Subcutaneous adipose tissue (tissue), 4 donors: ENCODE results near the gene BTG4. TPM values are rescaled to one million over a fixed set of nuclear protein-coding genes. Genes with fewer than 3 reads are reported as not detected.

Experiments used
- CTCF ChIP-seq: fragments of 450-650 bp; IDR thresholded peaks from one replicate; pipeline ENCODE4 v1.5.1; 2016; ENCODE audit warnings: low read depth, mild to moderate bottlenecking, control low read depth, antibody characterized with exemption, moderate library complexity
- total RNA-seq, 4 donors: library from RNA; depleted of rRNA; stranded (reverse); fragments of >200 nt; gene quantifications; one replicate each; pipeline ENCODE4 v1.1.0, GENCODE V29; 2016

BTG4 gene
- total RNA-seq, 4 donors from 2014 or later, result not detected

DNA sequence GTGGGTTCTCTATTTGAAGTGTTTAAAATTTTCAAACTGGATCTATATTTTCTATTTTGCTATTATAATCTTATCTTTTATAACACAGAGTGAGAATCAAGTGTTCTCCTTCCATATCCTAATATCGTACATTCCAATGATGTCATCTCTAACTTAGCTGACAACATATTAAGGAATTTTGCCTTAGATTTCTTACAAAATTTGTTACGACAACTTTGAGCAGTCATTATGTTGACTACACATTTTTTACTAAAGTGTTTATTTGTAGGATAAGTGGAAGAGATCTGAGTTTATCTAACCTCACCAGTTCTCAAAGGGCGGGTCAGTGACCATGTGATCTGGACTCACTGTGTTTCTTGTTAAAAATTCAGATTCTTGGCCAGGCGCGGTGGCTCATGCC lies 12.7 kb downstream of the BTG4 start:
- no peak for TF ChIP-seq CTCF

DNA sequence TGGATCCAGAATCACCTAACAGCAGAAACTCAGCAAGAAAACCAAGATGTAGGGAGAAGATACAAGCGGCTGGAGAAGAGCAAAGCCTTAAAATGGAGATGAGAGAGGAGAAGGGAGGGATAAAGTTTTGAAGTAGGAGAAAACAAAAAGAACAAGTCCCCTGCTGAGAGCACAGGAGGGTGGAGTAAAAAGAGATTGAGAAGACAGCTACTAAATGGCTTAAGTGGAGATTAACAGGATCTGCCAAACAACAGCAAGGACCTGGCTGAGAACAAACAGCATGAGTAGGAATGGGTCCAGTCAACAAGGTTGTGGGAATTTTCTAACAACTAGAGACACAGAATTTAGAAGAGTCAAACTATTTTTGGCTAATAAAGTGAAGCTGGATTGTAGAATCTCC lies 18.1 kb downstream of the BTG4 start:
- no peak for TF ChIP-seq CTCF

DNA sequence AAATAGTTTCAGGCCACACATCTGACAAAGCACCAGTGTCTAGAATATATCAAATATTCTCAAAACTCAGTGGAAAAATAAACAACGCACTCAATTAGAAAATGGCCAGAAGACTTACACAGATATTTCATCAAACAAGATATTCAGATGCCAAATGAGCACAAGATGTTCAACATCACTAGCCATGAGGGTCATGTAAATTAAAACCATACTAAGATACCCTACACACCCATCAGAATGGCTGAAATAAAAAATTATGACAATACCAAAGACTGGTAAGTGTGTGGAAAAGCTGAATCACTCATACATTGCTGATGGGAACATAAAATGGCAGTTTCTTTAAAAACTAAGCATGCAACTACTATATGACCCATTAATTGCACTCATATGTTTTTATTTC lies 21.7 kb downstream of the BTG4 start:
- TF ChIP-seq CTCF, result no peak

DNA sequence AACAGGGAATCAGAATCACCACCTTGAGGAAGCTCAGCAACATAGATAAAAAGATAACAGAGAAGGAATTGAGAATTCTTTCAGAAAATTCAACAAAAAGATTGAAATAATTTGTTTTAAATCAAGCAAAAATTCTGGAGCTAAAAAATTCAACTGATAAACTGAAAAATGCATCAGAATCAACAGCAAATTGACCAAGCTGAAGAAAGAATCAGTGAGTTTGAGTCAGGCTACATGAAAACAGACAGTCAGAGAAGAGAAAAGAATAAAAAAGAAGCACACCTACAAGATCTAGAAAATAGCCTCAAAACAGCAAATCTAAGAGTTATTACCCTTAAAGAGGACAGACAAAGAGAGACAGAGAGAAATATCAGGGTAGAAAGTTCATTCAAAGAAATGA lies 28.8 kb downstream of the BTG4 start:
- no peak for TF ChIP-seq CTCF

- no peak for TF ChIP-seq CTCF
These were observed 32.5 kb downstream of the BTG4 start for GRCh38 chr11:111479666-111480065.

DNA sequence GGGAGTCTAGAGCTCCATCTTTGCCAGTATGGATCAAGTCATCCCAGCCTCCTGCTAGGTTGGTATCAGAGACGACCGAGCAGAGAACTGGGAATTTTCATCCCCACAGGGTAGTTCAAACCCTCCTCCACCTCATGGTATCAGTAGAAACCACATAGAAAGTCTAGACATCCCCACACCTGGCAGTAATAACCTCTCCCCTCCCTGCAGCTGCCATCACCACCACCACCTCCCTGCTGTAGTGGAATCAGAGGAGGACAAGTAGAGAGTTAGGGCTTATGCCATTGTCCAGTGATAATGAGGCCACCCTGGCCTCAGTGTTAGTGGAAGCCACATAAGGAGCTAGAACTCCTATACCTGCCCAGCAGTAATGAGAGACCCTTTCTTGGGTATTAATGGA lies 34.3 kb downstream of the BTG4 start:
- no peak for TF ChIP-seq CTCF

DNA sequence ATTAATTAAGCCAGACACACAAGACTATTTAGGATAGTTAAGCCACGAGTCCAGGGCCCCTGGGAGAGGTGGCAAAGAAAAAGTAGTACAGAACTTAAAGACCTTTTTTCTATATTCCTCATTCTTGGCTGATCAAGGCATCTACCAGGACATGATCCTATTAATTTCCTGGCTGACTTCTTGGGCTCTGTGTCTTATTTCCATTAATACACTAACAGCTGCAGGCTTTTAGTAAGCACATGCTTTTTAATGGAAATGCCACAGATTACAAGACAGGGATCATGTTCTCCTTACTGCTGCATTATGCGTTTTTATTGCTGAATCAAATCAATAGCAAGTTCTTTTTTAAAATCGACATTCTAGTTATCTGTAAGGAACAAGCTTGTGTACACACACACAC lies 35.2 kb downstream of the BTG4 start:
- no peak for TF ChIP-seq CTCF

GRCh38 chr11:111476366-111476765 lies 35.8 kb downstream of the BTG4 start:
- no peak for TF ChIP-seq CTCF
